ENCODE data around the gene PRKN. TPM values are rescaled to one million over a fixed set of nuclear protein-coding genes. Genes with fewer than 3 reads are reported as not detected.

The PRKN gene
- total RNA-seq, 4 donors from 2014 or later = 8.4 to 44.8 (median 12.6) TPM

DNA sequence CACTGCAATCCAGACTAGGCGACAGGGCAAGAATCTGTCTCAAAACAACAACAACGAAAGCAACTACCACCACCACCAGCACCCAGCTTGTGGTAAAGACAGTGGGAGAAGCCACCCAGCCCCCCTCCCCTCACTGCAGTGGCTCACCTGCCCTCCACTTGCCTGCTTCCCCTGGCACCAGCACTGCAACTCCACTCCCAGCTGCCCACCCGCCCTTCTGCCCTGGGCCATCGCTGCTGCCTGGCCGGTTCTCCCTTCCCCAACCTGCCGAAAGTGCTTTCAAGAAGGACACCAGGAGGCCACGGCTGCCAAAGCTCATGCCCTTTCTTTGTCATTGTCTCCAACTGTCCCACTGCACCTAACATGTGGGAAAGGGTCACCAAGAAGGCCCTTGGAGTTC, 1359.1 kb downstream of the PRKN start:
- TF ChIP-seq, protein P1, sequence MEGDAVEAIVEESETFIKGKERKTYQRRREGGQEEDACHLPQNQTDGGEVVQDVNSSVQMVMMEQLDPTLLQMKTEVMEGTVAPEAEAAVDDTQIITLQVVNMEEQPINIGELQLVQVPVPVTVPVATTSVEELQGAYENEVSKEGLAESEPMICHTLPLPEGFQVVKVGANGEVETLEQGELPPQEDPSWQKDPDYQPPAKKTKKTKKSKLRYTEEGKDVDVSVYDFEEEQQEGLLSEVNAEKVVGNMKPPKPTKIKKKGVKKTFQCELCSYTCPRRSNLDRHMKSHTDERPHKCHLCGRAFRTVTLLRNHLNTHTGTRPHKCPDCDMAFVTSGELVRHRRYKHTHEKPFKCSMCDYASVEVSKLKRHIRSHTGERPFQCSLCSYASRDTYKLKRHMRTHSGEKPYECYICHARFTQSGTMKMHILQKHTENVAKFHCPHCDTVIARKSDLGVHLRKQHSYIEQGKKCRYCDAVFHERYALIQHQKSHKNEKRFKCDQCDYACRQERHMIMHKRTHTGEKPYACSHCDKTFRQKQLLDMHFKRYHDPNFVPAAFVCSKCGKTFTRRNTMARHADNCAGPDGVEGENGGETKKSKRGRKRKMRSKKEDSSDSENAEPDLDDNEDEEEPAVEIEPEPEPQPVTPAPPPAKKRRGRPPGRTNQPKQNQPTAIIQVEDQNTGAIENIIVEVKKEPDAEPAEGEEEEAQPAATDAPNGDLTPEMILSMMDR (IDR thresholded peaks at IDR 0.05) = no peak
- ATAC-seq (ENCODE audit: low FRiP score) = no peak
- no peak for DNase-seq (ENCODE audit: low spot score)

DNA sequence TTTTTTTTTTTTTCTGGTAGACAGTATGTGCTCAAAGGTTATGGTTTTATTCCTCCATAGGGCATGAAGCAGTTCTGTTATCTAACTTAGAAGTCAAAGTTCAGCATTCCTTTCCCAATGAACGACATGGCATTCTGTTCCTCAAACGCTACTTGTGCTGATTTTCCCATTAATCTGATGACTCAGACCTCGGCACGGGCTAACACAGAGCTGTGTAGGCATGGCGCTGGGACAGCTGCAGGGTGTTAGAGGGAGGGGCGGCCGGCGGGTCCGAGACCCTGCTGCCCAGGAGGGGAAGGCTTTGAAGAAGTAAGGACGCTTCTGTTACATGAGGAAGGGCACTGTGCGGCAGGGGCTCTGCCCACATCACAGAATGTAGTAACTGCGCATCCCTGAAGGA, 1360.1 kb downstream of the PRKN start:
- TF ChIP-seq, protein P1 (IDR thresholded peaks at IDR 0.05) = no peak
- no peak for DNase-seq (ENCODE audit: low spot score)
- no peak for ATAC-seq (ENCODE audit: low FRiP score)

DNA sequence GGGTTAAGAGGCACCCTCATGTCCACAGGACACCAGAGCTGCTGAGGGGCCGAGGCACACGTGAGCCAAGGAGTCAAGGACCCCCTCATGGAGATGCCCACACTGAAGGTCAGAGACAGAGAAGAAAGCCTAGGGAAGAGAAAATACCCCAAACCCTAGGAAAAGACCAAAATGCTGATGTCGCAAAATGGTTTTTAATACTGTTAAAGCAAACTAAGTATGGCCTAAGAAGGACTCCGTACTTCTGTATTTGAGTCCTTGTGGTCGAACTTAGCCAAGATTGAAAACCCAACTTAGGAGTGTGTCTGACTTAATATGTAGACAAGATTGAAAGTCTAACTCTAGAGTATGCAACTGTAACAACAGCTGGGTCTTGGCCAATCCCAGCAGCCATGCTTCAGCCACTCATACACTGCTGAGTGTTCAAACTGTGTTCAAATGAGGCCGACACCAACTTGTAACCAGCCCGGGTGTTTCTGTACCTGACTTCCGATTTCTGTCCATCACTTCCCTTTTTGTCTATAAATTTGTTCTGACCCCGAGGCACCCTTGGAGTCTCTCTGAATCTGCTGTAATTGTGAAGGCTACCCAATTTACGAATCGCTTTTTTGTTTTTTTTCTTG, 1361.2 kb downstream of the PRKN start:
- no peak for ATAC-seq (ENCODE audit: low FRiP score)

DNA sequence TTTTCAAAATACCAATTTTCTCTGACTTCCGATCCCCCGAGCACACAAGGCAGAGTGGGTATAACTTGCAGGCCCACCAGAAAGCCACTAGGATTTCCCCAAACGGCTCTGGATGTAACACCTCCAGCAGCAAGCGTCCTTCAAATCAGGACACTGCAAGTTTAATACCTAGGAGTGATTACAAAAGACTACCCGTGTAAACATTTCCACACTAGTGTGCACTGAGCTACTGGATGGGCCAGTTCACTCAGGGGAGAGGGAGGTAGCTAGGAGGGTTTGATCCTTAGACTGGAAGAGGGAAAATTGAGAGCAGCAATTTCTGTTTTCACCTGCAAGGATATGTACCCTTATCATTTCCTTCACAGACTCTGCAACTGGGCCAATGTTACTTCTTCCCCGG, 1361.9 kb downstream of the PRKN start:
- TF ChIP-seq, protein P1 (IDR thresholded peaks at IDR 0.05) = no peak
- DNase-seq (ENCODE audit: low spot score) (no peak), ATAC-seq (ENCODE audit: low FRiP score) (no peak)

More for the DNA sequence above, 1361.2 kb downstream of the PRKN start:
- no peak for DNase-seq (ENCODE audit: low spot score)
- TF ChIP-seq, protein P1 (IDR thresholded peaks at IDR 0.05) = no peak

DNA sequence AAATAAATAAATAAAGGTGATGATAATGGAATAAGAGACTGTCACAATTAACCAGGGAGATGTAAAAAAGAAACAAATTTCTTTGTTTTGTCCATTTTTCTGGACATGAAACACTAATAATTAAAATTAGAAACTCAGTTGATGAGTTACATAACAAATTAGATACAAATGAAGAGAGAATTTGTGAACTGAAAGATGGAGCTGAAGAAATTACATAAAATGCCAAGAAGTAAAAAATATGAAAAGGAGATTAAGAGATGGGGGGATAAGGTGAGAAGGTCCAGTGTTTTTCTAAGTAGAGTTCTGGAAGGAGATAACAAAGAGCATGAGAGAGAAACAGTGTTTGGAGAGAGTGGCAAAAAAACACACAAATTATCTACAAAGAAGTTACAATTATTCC, 1364.3 kb downstream of the PRKN start:
- TF ChIP-seq, protein P1 (IDR thresholded peaks at IDR 0.05) = no peak
- ATAC-seq (ENCODE audit: low FRiP score) = no peak
- no peak for DNase-seq (ENCODE audit: low spot score)

DNA sequence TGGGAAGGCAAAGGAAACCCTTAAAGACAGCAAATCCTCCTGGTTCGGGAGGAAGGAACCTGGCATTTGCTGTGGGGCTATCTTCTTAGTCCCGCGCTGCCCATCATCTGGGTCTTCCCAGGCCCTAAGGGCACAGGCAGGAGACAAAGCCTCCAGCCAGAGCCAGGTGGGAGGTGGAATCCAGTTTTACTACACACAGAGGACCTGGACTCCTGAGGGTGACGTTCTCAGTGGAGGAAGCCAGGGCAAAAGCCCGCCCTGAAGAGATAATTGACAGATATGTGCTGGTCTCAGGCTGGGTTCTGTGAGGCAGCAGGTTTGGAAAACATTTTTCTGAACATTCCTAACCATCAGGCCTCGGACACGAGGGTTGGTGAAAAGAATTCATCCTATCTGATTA, 1365.3 kb downstream of the PRKN start:
- DNase-seq (ENCODE audit: low spot score) (no peak), ATAC-seq (ENCODE audit: low FRiP score) (no peak)
- TF ChIP-seq, protein P1 (IDR thresholded peaks at IDR 0.05) = no peak

DNA sequence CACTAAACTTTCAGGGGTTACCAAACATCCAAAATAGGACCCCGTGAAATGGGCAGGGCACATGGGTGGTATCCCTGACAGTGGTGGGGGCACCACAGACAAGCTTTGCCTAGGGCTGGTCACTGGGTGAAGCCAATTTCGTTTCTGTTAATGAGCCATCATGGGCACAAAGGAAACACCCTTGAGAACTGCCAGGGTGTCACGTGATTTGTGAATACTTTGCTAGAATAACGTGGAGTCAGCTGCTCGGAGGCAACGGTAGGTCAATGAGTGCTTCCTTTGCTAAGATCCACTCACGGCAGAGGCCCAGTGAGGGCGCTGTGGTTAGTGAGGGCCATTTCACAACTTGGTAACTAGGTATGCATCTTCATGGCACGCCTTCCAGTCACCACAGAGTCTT, 1366.0 kb downstream of the PRKN start:
- ATAC-seq (ENCODE audit: low FRiP score) (no peak), DNase-seq (ENCODE audit: low spot score) (no peak)
- TF ChIP-seq, protein P1 (IDR thresholded peaks at IDR 0.05) = no peak

All from omental fat pad (tissue), 4 donors.